ENCODE measurements around the gene YLPM1. TPM values are rescaled to one million over a fixed set of nuclear protein-coding genes. Genes with fewer than 3 reads are reported as not detected.
A peak's percentile ranks its signal among the peaks of the same experiment; 100 is the strongest.

Gene YLPM1
- total RNA-seq, 4 donors from 2014 or later = 71.3 to 104 (median 84.8) TPM

DNA sequence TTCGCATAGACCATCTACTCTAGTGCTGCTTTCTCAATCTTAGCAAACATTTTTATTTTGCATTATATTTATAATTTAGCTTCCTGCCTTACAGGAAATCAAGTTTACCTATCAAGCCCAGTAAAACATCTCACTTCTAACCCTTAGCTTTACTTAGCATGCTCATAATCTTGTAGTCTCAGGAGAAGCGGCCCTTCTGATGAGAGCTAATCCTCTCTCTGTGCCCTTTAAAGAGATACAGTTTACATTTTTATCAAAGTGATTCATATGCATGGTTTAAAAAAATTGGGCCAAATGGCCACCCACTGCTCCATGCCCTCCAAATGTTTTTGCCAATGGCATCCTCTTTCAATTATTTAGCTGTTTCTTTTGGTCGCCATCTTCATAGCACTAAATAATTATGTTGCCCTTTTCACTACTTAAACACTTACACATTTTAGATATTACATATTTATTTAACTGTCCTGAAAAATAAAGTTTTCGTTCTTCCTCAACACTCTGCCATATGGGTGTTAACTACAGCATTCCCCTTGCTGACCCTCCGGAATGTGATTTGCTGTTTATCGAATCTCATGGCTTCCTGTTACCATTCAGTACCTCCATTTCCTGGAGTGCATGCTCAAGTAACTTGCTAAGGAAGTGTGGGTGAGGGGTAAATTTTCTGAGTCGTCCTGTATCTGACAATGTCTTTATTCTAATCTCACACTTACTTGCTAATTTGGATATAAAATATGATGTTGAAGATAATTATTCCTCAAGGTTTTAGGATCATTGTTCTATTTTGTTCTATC lies 29.3 kb downstream of the YLPM1 start:
- H3K4me1 ChIP-seq = peaks cover 37% of the 10 kb centered on the region in 2 donors
- H3K27ac ChIP-seq = peak overlapping the region in 1 of 3 donors; percentile 20
- intact Hi-C loops (cut with DNase I) = no loop called here
- 60 to 74% methylated on average over 7 of the region's 7 CpGs for WGBS, 2 donors
- H3K36me3 ChIP-seq = peaks cover 1 to 3% of the 10 kb centered on the region in 2 donors
- no peaks in the 10 kb centered on the region for H3K9me3 ChIP-seq
- no peak overlapping the region for H3K4me3 ChIP-seq (replicated peaks in 1 of 3)
- TF ChIP-seq, protein P1, sequence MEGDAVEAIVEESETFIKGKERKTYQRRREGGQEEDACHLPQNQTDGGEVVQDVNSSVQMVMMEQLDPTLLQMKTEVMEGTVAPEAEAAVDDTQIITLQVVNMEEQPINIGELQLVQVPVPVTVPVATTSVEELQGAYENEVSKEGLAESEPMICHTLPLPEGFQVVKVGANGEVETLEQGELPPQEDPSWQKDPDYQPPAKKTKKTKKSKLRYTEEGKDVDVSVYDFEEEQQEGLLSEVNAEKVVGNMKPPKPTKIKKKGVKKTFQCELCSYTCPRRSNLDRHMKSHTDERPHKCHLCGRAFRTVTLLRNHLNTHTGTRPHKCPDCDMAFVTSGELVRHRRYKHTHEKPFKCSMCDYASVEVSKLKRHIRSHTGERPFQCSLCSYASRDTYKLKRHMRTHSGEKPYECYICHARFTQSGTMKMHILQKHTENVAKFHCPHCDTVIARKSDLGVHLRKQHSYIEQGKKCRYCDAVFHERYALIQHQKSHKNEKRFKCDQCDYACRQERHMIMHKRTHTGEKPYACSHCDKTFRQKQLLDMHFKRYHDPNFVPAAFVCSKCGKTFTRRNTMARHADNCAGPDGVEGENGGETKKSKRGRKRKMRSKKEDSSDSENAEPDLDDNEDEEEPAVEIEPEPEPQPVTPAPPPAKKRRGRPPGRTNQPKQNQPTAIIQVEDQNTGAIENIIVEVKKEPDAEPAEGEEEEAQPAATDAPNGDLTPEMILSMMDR (IDR thresholded peaks at IDR 0.05) = no peak
- TF ChIP-seq POLR2A (IDR thresholded peaks at IDR 0.05) = no peak
- no peak for DNase-seq
- H3K27me3 ChIP-seq = no peaks in the 10 kb centered on the region

DNA sequence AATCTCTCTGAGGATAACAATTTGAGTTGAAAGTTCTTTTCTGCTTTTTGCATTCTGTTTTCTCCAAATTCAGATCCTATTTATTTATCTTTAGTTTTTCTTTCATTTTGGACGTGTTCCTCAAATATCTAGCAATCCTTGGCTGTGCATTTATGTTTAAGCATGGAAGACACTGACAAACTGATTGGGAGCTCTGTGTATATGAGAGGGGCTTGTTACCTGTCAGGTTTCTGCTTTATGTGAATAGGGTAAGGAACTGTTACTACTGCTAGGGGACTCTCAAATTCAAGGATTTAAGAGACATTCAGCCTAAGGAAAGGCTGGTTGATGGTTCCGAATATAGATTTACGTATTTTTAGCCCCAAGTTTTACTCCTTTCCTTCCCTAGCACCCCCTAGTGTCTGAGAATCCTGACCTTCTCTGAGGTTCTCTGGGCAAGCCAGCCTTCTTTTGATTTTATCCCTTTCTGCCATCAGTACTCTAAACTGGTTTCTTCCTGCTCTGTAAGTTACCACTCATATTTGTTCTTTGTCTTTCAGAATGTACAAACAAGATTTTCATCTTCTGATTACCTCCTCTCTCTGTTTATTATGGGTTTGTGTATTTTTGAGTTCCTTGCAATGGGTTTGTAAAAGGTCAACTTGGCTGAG lies 30.5 kb downstream of the YLPM1 start:
- 78 to 84% methylated on average over 3 of the region's 3 CpGs for WGBS, 2 donors
- H3K36me3 ChIP-seq = peaks cover 0 to 6% of the 10 kb centered on the region in 2 donors

DNA sequence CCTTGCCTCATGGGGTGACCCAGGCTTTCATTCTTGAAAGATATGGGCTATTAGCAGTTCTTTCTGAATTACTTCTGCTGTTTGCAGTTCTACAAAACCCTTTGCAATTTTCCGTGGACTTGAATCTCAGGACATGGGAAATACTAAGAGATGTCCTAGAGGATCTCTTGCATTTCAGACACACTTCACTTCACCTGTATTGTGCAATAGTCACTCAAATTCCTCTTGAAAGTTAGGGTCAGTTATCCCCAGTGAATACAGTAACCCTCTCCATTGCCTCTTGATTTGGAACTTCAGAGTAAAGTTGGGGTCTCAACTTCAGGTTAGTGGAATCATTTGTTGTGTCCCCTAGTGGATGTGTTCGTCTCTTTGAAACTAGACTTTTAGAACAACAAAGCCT lies 31.8 kb downstream of the YLPM1 start:
- peaks cover 37% of the 10 kb centered on the region in 2 donors for H3K4me1 ChIP-seq
- no peak for TF ChIP-seq POLR2A (IDR thresholded peaks at IDR 0.05)
- TF ChIP-seq, protein P1 (IDR thresholded peaks at IDR 0.05) = no peak
- 33 to 38% methylated on average over 2 of the region's 2 CpGs for WGBS, 2 donors
- no peak overlapping the region for H3K4me3 ChIP-seq (replicated peaks in 1 of 3)
- H3K27me3 ChIP-seq = no peaks in the 10 kb centered on the region
- H3K36me3 ChIP-seq = peaks cover 0 to 6% of the 10 kb centered on the region in 2 donors
- DNase-seq = no peak
- peak overlapping the region in 1 of 3 donors; percentile 17 for H3K27ac ChIP-seq
- no peaks in the 10 kb centered on the region for H3K9me3 ChIP-seq
- intact Hi-C loops (cut with DNase I) = no loop called here

More for the DNA sequence above, 30.5 kb downstream of the YLPM1 start:
- H3K9me3 ChIP-seq = no peaks in the 10 kb centered on the region
- peaks cover 37% of the 10 kb centered on the region in 2 donors for H3K4me1 ChIP-seq
- DNase-seq = no peak
- no peaks in the 10 kb centered on the region for H3K27me3 ChIP-seq
- H3K27ac ChIP-seq = peak overlapping the region in 1 of 3 donors; percentile 20
- H3K4me3 ChIP-seq (replicated peaks in 1 of 3) = no peak overlapping the region
- intact Hi-C loops (cut with DNase I) = no loop called here
- TF ChIP-seq, protein P1 (IDR thresholded peaks at IDR 0.05) = peak in 1 of 6 experiments; percentile 20
- no peak for TF ChIP-seq POLR2A (IDR thresholded peaks at IDR 0.05)

DNA sequence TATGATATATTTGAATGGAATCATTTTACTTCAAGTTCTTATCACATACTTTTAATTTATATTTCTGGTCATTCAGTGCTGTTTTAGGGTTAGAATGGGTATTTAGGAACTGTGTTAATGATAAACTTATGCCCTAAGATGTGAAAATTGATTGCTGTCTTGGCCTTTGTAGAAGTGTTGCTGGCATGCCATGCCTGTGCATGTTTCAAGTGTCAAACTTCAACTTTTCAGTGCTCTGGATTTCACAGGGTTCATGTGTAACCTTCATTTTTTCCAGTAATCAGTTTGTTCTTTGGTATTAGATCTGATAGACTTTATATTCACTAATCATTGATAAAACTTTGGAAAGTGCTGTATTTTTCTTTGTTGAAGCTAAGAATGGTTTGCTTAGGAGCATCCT lies 36.6 kb downstream of the YLPM1 start:
- Histone ChIP-seq H3K36me3 (peaks cover 4 to 18% of the 10 kb centered on the region in 2 donors), H3K4me3 (replicated peaks in 1 of 3) (no peak overlapping the region), H3K27me3 (no peaks in the 10 kb centered on the region), H3K27ac (no peak overlapping the region), H3K9me3 (no peaks in the 10 kb centered on the region), H3K4me1 (peaks cover 11% of the 10 kb centered on the region in 2 donors)
- intact Hi-C loops (cut with DNase I) = loop anchor here (10.0 kb wide), 1 partner anchor 185 kb away; the partner anchor contains the start of gene LTBP2
- no peak for DNase-seq
- TF ChIP-seq, protein P1 (IDR thresholded peaks at IDR 0.05) = no peak
- no peak for TF ChIP-seq POLR2A (IDR thresholded peaks at IDR 0.05)

DNA sequence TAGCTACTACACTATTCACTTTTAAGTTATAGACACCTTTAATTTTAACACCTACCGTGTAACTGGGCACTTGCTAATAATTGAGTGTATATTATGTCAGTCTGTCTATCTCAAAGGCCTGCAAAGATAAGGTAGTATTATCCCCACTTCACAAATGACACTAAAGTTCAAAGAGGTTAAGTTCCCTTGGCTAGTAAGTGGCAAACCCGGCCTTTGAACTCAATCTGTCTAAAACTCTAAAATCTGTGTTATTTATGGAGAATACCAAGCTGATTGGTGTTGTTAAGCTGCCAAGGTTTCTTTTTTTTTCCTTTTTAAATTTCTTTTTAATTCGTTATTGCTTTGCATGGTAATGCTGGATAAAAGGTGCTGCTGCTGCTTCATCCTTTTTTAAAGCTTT lies 37.7 kb downstream of the YLPM1 start:
- Histone ChIP-seq H3K9me3 (no peaks in the 10 kb centered on the region), H3K4me1 (peaks cover 1 to 2% of the 10 kb centered on the region in 2 donors), H3K4me3 (replicated peaks in 1 of 3) (no peak overlapping the region), H3K27me3 (no peaks in the 10 kb centered on the region), H3K27ac (no peak overlapping the region), H3K36me3 (peaks cover 7 to 18% of the 10 kb centered on the region in 2 donors)
- 88 to 89% methylated on average over 3 of the region's 3 CpGs for WGBS, 2 donors
- no peak for DNase-seq
- TF ChIP-seq, protein P1 (IDR thresholded peaks at IDR 0.05) = no peak
- no peak for TF ChIP-seq POLR2A (IDR thresholded peaks at IDR 0.05)
- intact Hi-C loops (cut with DNase I) = loop anchor here (10.0 kb wide), 1 partner anchor 186 kb away; the partner anchor contains the start of gene LTBP2

Data from thyroid gland (tissue), 4 donors.